Anterior cingulate cortex (tissue), 58 donors: ENCODE data around the gene WDR82.
"Not testable (repeated sequence)": the region's sequence is repeated elsewhere in the genome, so short reads cannot be mapped to it uniquely, and the experiment has no call there.

ENCODE experiments used
- DNase-seq, 58 donors: peaks; one replicate each; lab custom pipeline; 2025; lab: John Stamatoyannopoulos, UW

WDR82 gene

DNA sequence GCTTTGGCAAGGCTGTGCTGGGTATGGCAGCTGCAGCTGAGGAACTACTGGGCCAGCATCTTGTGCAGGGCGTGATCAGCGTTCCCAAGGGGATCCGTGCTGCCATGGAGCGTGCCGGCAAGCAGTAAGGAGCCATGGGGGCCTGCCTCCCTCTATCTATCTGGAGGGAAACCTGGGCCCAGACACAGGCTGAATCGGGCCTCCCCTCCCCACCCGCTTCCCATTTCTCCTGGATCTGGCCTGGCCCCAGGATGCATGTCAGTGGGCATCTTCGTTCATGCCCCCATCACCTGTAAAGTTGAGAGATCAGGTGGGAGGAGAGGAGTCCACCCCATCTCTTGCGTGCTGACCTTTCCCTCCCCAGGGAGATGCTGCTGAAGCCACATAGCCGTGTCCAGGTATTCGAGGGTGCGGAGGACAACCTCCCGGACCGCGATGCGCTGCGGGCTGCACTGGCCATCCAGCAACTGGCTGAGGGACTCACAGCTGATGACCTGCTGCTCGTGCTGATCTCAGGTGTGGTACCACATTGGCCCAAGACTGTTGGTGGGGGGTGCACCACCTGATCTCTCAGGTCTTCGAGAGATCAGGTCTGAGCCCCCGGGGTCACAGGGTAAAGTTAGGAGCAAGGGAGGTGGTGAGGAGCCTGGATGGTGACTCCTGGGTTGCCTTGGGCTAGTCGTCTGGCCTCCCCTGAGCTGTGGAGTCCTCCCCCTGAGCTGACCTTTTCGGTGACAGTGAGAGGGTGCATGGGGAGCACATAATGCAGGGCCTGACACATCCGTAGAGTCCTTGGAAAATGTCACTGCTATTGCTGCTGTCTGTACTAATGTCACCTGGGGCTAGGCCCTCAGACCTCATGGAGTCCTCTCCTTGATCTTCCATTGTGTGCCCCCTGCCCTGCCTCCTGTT lies 12.4 kb upstream of the WDR82 start:
- DNase-seq: no peak

DNA sequence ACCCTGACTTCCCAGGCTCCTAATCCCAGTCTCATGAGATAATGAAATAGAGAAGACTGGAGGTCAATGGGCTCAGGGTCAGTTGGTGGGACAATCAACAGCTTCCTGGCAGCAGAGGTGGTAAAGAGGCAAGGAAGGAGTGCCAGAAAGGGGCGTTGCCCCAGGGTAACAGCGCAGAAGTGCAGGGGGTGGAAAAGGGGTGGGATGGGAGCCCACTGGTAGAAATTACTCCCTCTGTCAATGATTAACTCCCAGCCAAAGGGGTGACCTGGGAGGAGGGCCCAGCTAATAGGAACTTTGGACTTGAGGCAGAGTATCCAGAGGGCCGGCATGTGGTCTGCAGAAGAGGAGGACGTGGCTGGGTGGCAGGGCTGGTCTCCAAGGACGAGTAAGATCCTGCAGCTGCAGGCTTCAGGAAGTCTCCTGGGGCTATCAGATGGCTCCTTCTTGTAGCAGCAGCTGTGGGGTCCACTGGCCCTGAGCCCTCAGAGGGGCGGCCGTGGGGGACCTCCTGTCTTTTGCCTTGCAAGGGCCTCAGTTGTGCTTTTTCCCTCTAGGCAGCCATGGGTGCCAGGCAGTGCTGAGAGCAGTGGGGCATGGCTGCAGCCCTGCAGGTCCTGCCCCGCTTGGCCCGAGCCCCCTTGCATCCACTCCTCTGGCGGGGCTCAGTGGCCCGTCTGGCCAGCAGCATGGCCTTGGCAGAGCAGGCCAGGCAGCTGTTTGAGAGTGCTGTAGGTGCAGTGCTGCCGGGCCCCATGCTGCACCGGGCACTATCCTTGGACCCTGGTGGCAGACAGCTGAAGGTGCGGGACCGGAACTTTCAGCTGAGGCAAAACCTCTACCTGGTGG lies 11.5 kb upstream of the WDR82 start:
- no peak for DNase-seq

DNA sequence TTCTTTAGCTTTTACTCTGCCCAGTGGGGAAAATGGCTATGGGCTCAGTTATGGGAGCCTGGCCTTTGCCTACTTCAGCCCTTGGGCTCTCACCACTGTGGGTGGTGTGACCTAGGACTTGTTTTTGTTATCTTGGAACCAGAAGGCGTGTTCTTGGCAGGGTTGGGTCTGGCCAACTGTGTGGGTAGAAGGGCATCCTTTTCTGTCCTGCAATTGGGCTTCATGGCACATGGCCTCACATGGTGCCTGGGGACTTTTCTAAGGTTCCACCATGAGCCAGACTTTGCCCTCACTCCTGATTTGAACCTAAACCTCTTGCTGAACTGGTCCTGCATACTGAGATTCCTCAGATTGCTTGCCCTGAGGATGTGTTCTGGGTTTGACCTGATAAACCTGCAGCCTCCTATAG lies 10.9 kb upstream of the WDR82 start:
- no peak for DNase-seq

DNA sequence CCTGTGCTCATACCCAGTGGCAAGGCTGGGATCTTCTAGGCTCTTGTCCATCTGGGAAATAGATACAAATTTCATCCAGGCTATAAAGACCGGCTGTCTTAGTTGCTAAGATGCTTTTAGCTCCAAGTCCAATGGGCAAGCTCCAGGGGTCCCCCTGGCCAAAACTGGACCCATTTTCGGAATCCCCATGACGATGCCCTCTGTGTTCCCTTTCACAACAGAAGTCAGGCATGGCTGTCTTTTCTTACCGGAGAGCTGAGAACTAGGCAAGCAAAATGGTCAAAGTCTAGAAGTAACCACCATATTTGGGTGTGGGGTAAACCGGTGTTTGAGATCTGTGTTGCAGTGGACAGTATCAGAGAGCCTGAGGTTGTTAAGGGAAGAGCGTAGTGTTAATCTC lies 10.2 kb upstream of the WDR82 start:
- no peak for DNase-seq

DNA sequence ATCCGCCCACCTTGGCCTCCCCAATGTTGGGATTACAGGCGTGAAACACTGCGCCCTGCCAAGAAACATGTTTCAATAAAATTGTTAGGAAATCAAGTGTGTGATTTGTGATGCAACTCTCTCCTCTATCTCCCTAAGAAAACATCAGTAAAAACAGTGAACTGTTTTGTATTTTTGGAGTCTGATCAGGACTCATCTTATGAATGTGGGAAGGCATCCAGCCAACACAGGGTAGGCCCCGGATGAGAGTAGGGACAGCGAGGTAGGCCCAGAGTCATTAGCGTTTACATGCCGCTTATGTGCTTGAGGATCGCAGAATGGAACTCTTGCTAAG lies 8.3 kb upstream of the WDR82 start:
- no peak for DNase-seq

DNA sequence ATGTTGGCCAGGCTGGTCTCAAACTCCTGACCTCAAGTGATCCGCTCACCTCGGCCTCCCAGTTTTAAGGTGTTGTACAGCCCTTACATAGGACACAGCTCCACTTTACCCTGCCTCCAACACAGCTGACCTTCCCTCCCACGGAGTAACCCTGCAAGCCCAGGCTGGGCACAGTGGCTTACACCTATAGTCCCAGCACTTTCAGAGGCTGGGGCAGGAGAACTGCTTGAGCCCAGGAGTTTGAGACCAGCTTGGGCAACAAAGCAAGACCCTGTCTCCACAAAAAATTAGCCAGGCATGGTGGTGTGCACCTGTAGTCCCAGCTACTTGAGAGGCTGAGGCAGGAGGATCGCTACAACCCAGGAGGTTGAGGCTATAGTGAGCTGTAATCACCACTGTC lies 5.6 kb upstream of the WDR82 start:
- not testable (repeated sequence) for DNase-seq

DNA sequence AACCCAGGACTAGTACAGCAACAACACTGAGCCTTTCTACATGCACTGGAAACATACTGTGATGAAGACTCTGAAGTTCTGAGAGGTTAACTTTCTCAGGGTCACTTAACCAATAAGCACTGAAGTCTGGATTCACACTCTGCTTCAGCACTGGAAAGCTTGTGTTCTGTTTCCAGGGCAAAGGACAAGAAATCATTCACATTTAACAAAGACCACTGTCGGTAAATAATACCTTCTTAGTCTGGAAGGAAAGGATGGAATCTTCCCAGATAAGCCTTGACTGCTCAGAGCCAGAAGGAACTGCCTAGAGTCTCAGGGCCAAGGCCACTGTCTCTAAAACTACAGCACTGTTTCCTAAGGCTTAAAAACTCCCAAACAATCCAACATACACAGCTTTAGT lies 4.9 kb upstream of the WDR82 start:
- no peak for DNase-seq

DNA sequence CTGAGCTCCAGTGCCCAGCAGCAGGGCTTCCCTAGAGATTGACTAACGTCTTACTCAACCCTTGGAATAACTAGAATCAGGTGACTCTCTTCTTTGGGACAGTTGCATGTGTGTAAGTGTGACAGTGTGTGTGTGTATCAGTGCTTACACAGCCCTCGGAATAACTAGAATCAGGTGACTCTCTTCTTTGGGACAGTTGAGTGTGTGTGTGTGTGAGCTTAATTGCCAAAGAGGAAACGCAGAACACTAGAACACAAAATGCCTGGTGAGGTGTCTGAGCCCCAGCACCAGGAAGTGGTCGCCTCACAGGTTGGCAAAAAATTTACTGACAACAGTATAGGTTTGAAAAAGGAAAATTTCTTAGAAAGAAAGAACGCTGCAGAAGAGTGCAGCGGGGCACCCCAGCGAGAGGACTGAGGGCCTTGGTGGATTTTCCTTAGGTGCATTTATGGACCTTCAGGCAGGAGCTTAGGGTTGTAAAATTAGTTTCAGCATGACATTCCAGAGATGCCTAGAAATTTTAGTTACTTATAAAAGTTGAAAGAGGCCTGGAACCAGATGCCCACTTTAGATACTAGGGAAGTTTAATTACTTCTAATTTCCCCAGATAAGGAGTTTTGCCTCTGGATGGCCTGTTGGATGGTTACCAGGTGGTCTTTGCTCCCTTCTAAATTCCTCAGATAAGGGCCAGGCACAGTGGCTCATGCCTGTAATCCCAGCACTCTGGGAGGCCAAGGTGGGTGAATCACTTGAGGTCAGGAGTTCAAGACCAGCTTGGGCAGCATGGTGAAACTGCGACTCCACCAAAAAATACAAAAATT lies 3.7 kb upstream of the WDR82 start:
- DNase-seq: no peak

DNA sequence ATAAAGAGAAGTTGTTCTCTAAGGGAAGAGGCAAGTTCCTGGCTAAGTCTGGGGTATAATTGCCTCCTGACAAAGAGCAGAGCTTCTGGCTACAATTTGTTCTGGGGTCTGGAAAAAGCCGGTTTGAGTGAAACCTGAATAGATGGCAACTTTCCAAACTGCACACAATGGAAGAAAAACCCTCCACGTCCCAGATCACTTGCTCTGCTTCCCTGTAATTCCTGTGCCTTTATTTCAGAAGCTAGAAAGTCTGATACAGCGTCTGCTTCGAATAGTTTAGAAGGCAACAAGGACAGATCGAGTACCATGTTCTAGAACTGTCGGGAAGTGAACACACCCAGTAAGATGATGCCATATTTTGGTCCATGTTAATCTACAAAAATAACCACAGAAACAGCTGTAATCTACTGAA lies 1.6 kb upstream of the WDR82 start:
- DNase-seq: peak in 3 of 58 donors; percentile 15 to 38 (median 23)

DNA sequence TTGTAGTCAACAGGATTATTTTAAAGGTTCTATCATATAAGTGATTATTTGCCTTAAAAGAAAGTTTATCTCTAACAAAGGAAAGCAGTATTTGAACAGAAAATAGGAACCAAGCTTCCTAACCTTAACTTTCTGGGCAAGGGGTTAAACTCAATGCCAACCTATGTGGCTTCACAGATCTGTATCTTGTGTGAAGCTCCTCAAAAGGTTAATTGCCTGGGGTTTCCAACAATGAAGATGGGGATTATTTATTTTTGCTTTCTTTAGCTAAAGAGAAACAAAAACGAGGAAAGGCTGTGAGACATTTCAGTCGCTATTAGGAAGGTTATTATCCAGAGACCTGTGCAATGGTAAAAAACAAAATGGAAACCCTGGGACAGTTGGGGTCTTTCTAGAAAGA lies 1.1 kb upstream of the WDR82 start:
- DNase-seq: no peak

DNA sequence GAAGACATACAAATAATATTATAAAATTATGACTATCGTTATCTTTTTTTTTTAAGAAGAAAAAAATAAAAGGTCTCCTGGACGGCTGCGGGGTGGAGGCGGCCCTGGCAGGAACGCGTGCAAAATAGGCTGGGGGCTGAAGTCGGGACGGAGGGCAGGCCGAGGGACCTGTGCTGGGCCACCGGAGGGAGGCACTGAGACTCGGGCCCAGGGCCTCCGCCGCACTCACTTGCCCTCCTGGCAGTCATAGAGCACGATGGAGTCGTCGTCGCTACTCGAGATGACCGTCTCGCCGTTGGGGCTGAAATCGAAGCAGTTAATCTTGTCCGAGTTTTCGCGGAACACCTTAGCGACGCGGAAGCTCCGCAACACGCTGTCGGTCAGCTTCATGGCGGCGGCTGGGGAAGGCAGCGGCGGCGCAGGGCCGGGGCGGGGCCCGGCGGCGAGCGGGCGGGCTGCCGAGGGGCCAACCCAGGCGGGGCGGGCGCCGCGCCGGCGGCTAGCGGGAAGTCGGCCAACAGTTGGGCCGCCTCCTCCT lies 408 bp downstream of the WDR82 start:
- DNase-seq: peak in 24 of 58 donors; percentile 63 to 88 (median 76)

DNA sequence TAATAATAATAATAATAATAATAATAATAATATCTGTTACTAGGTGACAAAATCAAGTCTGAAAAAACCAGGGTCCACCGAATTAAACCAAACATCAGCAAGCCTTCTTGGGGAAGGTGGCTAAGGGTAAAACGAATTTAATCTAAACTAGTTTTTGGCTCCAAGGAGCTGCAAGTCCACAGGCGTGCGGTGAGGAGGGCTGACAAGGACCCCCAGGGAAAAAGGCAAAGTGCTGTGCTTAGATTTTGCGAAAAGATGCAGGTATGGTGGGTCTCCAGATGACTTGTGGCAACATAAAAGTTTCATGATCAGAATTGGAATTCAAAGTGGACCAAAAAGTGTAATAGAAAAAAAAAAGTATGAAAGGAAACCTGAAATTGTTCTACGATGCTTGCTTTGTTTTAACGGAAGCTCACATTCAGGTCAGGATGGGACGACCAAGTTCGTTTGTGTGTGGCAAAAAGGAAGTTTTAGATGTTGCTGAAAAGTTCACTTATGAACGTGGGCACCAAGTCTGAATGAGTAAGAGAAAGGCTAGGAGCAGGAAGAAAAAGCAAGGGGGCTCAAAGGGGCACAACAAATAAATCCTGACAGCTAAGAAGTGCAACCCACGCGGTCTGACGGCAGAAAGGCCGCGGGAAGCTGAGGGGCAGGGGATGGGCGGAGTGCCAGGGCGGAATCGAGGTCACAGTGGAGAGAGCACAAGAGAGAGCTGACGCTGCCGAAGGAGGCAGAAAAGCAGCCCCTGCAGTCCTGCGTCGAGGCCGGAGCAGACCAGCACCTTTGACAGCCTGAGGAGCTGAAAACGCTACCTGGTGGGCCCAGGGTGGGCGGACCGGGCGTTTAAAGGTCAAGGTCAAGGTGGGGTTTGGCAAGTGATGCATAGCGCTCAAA lies 1.1 kb downstream of the WDR82 start:
- DNase-seq: peak in 52 of 58 donors; percentile 17 to 78 (median 51)

DNA sequence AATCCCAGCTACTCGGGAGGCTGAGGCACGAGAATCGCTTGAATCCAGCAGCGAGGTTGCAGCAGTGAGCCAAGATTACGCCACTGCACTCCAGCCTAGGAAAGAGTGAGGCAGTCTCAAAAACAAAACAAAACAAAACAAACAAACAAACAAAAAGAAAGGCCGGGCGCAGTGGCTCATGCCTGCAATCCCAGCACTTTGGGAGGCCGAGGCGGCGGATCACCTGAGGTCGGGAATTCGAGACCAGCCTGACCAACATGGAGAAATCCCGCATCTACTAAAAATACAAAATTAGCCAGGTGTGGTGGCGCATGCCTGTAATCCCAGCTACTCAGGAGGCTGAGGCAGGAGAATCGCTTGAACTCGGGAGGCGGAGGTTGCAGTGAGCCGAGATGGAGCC lies 3.7 kb downstream of the WDR82 start:
- DNase-seq: not testable (repeated sequence)

DNA sequence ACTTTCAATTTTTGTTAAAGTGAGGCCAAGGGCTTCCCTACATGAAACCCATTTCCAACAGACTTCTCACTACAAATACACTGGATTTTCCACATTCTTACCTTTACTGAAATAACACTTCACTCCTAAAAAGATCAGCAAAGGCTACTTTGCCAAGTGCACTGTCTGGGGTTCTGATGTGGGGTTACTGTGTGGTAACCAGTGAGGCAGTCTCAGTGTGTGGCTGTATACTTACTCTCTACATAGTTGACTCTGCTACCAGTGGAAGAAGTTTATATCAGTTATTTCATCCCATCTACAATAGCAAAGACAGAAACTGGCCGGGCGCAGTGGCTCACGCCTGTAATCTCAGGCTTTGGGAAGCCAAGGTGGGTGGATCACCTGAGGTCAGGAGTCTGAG lies 5.6 kb downstream of the WDR82 start:
- DNase-seq: no peak

DNA sequence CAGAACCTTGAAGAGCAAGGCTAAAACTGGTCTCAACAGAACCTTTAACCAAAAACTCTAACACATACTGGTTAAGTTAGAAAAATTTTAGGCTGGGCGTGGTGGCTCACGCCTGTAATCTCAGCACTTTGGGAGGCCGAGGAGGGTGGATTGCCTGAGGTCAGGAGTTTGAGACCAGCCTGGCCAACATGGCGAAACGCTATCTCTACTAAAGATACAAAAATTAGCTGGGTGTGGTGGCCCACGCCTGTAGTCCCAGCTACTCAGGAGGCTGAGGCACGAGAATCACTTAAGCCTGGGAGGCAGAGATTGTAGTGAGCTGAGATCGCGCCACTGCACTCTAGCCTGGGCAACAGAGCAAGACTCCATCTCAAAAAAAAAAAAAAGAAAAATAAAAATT lies 6.3 kb downstream of the WDR82 start:
- not testable (repeated sequence) for DNase-seq

DNA sequence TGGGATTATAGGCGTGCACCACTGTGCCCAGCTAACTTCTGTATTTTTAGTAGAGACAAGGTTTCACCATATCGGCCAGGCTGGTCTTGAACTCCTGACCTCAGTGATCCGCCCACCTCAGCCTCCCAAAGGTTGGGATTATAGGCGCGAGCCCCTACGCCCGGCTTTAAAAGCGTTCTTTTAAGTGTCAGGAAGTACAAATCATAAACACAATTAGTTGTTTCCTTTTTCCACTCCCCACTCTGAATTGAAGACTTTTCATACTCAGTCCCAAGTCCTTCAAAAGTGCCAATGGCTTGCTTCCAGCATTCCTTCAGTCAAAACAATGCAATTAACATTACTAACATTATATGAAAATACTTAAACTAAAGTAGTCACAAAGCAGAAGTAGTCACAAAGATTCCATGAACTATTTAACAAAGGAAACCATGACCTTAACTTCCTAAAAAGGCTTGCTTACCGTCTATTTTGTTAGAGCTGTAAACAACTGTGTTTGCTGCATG lies 8.1 kb downstream of the WDR82 start:
- no peak for DNase-seq

DNA sequence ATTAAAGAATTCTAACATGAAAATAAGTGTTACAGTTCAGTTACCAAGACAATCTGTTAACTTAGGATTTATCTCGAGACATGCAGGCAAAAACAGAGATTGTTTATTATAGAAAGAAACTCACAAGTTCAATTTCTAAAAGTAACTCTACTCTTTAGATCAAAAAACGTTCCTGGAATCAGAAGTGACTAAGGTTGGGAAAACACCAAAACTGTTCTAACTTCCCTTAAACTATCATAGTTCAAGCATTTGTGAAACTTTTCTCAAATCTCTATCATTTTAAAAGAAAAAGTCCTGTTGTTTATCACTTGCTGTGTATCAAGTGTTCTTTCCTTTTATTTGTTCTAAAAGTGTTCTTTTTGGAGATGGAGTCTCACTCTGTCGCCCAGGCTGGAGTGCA lies 8.7 kb downstream of the WDR82 start:
- no peak for DNase-seq

DNA sequence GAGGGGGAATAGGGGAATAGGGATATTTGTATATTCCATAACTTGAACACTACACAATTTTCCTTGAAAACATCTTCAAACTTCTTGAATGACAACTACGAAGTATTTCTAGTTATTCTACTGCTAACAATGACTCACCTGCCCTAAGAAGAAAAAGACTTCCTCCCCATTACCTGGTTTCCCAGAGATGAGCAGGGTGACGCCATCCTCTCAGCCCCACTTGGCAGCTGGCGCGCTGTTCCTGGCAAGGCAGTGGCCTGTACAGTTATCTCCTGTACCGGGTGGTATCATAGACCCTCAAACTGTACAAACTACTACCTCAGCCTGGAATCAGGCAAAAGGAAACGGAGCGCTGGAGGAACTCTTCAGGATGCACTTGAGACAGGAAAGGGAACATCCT lies 10.4 kb downstream of the WDR82 start:
- DNase-seq: no peak

DNA sequence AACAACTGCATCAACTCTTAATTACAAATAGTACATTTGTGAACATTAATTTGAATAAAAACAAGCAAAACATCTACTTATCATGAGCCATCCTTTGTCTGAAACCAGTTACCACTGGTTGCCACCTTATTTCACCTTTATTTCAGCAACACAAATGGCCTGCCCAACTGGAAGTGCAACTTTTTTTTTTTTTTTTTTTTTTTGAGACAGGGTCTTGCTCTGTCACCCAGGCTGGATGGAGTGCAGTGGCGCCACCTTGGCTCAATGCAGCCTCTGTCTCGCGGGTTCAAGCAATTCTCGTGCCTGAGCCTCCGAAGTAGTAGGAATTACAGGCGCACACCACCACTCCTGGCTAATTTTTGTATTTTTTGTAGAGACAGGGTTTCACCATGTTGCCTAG lies 13.1 kb downstream of the WDR82 start:
- DNase-seq: no peak
